ENCODE results near the gene PKD2.

PKD2 gene

GRCh38 chr4:88009871-88010270 is 2.4 kb downstream of the PKD2 start:
- Histone ChIP-seq H3K9me3 (ENCODE audit: severe bottlenecking) (no peaks in the 10 kb centered on the region), H3K27ac (no peak overlapping the region), H3K36me3 (no peaks in the 10 kb centered on the region; the same call in 1 of the 2 replicates), H3K27me3 (ENCODE audit: insufficient read depth, low read depth, severe bottlenecking) (no peaks in the 10 kb centered on the region), H3K4me3 (ENCODE audit: low read depth, low read length) (no peak overlapping the region)
- no peak for DNase-seq
- TF ChIP-seq CTCF (IDR thresholded peaks at IDR 0.05; ENCODE audit: low read depth, low read length), result no peak

GRCh38 chr4:88010966-88011365 is 3.5 kb downstream of the PKD2 start:
- no peak overlapping the region for H3K4me3 ChIP-seq (ENCODE audit: low read depth, low read length)
- H3K27ac ChIP-seq, result no peak overlapping the region
- no peak for TF ChIP-seq CTCF (IDR thresholded peaks at IDR 0.05; ENCODE audit: low read depth, low read length)
- H3K27me3 ChIP-seq (ENCODE audit: insufficient read depth, low read depth, severe bottlenecking), result no peaks in the 10 kb centered on the region
- H3K9me3 ChIP-seq (ENCODE audit: severe bottlenecking), result no peaks in the 10 kb centered on the region
- no peaks in the 10 kb centered on the region; the same call in 1 of the 2 replicates for H3K36me3 ChIP-seq
- DNase-seq, result no peak

- no peak overlapping the region for H3K27ac ChIP-seq
- H3K4me3 ChIP-seq (ENCODE audit: low read depth, low read length), result no peak overlapping the region
- no peaks in the 10 kb centered on the region for H3K9me3 ChIP-seq (ENCODE audit: severe bottlenecking)
- no peaks in the 10 kb centered on the region for H3K27me3 ChIP-seq (ENCODE audit: insufficient read depth, low read depth, severe bottlenecking)
- TF ChIP-seq CTCF (IDR thresholded peaks at IDR 0.05; ENCODE audit: low read depth, low read length), result no peak
- no peak for DNase-seq
- no peaks in the 10 kb centered on the region; the same call in 1 of the 2 replicates for H3K36me3 ChIP-seq
Observed at GRCh38 chr4:88012647-88013046, 5.2 kb downstream of the PKD2 start.

- no peak overlapping the region for H3K4me3 ChIP-seq (ENCODE audit: low read depth, low read length)
- TF ChIP-seq CTCF (IDR thresholded peaks at IDR 0.05; ENCODE audit: low read depth, low read length), result no peak
- peaks cover 6% of the 10 kb centered on the region for H3K36me3 ChIP-seq
- no peak overlapping the region for H3K27ac ChIP-seq
- no peak for DNase-seq
- no peaks in the 10 kb centered on the region for H3K27me3 ChIP-seq (ENCODE audit: insufficient read depth, low read depth, severe bottlenecking)
- H3K9me3 ChIP-seq (ENCODE audit: severe bottlenecking), result no peaks in the 10 kb centered on the region
Observed at GRCh38 chr4:88014386-88014905, 7.0 kb downstream of the PKD2 start.

GRCh38 chr4:88015659-88016295 is 8.3 kb downstream of the PKD2 start:
- Histone ChIP-seq H3K27ac (no peak overlapping the region), H3K36me3 (peaks cover 16% of the 10 kb centered on the region), H3K9me3 (ENCODE audit: severe bottlenecking) (no peaks in the 10 kb centered on the region), H3K27me3 (ENCODE audit: insufficient read depth, low read depth, severe bottlenecking) (no peaks in the 10 kb centered on the region), H3K4me3 (ENCODE audit: low read depth, low read length) (no peak overlapping the region)
- no peak for TF ChIP-seq CTCF (IDR thresholded peaks at IDR 0.05; ENCODE audit: low read depth, low read length)
- no peak for DNase-seq
